GM23338 (cell line): ENCODE results near the gene CSTF3. TPM values are rescaled to one million over a fixed set of nuclear protein-coding genes. Genes with fewer than 3 reads are reported as not detected.

Experiments
- ATAC-seq: fragments of 200-7000 bp; cut with Tn5 transposase; 3 replicates; pipeline ENCODE4 v1.9.1; 2020
- DNase-seq: peaks from one replicate; pipeline ENCODE4 v3.0.0-alpha.2; 2015; ENCODE audit warnings: low spot score
- H2AFZ ChIP-seq: fragments of 200-600 bp; sonication (generic); 2 replicates; pipeline ENCODE4 v1.8.0; 2016; ENCODE audit warnings: antibody characterized with exemption, mild to moderate bottlenecking, moderate library complexity
- H3F3A ChIP-seq: fragments of 200-600 bp; sonication (generic); replicated peaks from 2 replicates; pipeline ENCODE4 v1.8.0; 2017; ENCODE audit warnings: antibody characterized with exemption, mixed run types, low read depth
- H3K27ac ChIP-seq: fragments of 200-600 bp; sonication (generic); 2 replicates; pipeline ENCODE4 v1.6.1; 2016; ENCODE audit warnings: low read depth
- H3K27me3 ChIP-seq: fragments of 200-600 bp; sonication (generic); 2 replicates; pipeline ENCODE4 v1.8.0; 2016; ENCODE audit warnings: mild to moderate bottlenecking, mixed run types, moderate library complexity; ENCODE audit not compliant: insufficient read depth
- H3K36me3 ChIP-seq: fragments of 200-600 bp; sonication (generic); 2 replicates; pipeline ENCODE4 v1.8.0; 2016; ENCODE audit warnings: mild to moderate bottlenecking; ENCODE audit not compliant: insufficient read depth
- H3K4me1 ChIP-seq: fragments of 200-600 bp; sonication (generic); 2 replicates; pipeline ENCODE4 v1.8.0; 2016; ENCODE audit warnings: mild to moderate bottlenecking, moderate library complexity; ENCODE audit not compliant: insufficient read depth
- H3K4me2 ChIP-seq: fragments of 200-600 bp; sonication (generic); 2 replicates; pipeline ENCODE4 v1.7.1; 2017; ENCODE audit warnings: mixed run types
- H3K4me3 ChIP-seq: fragments of 200-600 bp; sonication (generic); 2 replicates; pipeline ENCODE4 v1.6.1; 2016; ENCODE audit warnings: mixed run types
- H3K79me2 ChIP-seq: fragments of 200-600 bp; sonication (generic); replicated peaks from 2 replicates; pipeline ENCODE4 v1.8.0; 2017; ENCODE audit warnings: mild to moderate bottlenecking; ENCODE audit not compliant: insufficient read depth
- H3K9me2 ChIP-seq: fragments of 200-600 bp; sonication (generic); 2 replicates; pipeline ENCODE4 v1.8.0; 2017; ENCODE audit not compliant: insufficient read depth
- H4K20me1 ChIP-seq: fragments of 200-600 bp; sonication (generic); replicated peaks from 2 replicates; pipeline ENCODE4 v1.8.0; 2017; ENCODE audit warnings: mild to moderate bottlenecking; ENCODE audit not compliant: insufficient read depth
- H3K27ac Mint-ChIP-seq: 2 replicates; pipeline ENCODE4 v1.8.0; 2020; ENCODE audit warnings: inconsistent platforms, mild to moderate bottlenecking, moderate library complexity, mixed read lengths
- H3K27me3 Mint-ChIP-seq: 3 replicates; pipeline ENCODE4 v1.8.0; 2022; ENCODE audit warnings: low read depth, mild to moderate bottlenecking, moderate library complexity, mixed read lengths, inconsistent platforms; ENCODE audit not compliant: insufficient read depth, poor library complexity
- H3K36me3 Mint-ChIP-seq: 3 replicates; pipeline ENCODE4 v1.8.0; 2021; ENCODE audit warnings: low read depth, mild to moderate bottlenecking, inconsistent platforms, moderate library complexity, mixed read lengths
- H3K4me1 Mint-ChIP-seq: 3 replicates; pipeline ENCODE4 v1.8.0; 2020; ENCODE audit warnings: mild to moderate bottlenecking, inconsistent platforms, mixed read lengths
- H3K4me3 Mint-ChIP-seq: 3 replicates; pipeline ENCODE4 v1.8.0; 2021; ENCODE audit warnings: moderate library complexity, mild to moderate bottlenecking, inconsistent platforms, mixed read lengths
- H3K9me3 Mint-ChIP-seq: 3 replicates; pipeline ENCODE4 v1.8.0; 2020; ENCODE audit warnings: moderate library complexity, mild to moderate bottlenecking, inconsistent platforms, mixed read lengths
- CREB1 ChIP-seq: fragments of 250-450 bp; sonication (Bioruptor Pico); IDR thresholded peaks from 2 replicates; pipeline ENCODE4 v1.5.0; 2020; ENCODE audit warnings: low read depth, mild to moderate bottlenecking, moderate library complexity
- CTCF ChIP-seq, 2 experiments: fragments of 200-600 bp in 1 of 2; sonication (generic) in 1 of 2; conservative IDR thresholded peaks; 2 replicates each; pipeline versions ENCODE4 v1.5.1 to v1.6.1; 2016 to 2017; ENCODE audit warnings: antibody characterized with exemption in 2 of 2, low read depth in 2 of 2, mild to moderate bottlenecking in 2 of 2, moderate library complexity in 1 of 2
- ETS1 ChIP-seq: IDR thresholded peaks from 2 replicates; pipeline ENCODE4 v1.6.1; 2016; ENCODE audit warnings: antibody characterized with exemption
- EZH2phosphoT487 ChIP-seq: fragments of 200-600 bp; sonication (generic); IDR thresholded peaks from one replicate; pipeline ENCODE4 v1.8.1; 2018; ENCODE audit warnings: antibody characterized with exemption; ENCODE audit not compliant: unreplicated experiment
- NANOG ChIP-seq: IDR thresholded peaks from 2 replicates; pipeline ENCODE4 v1.6.1; 2016; ENCODE audit warnings: antibody characterized with exemption, borderline replicate concordance
- POLR2AphosphoS5 ChIP-seq: IDR thresholded peaks from 2 replicates; pipeline ENCODE4 v1.6.1; 2016; ENCODE audit warnings: antibody characterized with exemption, low read depth
- STAT1 ChIP-seq: IDR thresholded peaks from one replicate; pipeline ENCODE4 v1.6.1; 2016; ENCODE audit warnings: antibody characterized with exemption; ENCODE audit not compliant: unreplicated experiment
- ZNF114 ChIP-seq: fragments of 250-450 bp; sonication (Bioruptor Pico); IDR thresholded peaks from 2 replicates; pipeline ENCODE4 v1.5.0; 2020; ENCODE audit warnings: mild to moderate bottlenecking, moderate library complexity
- ZNF331 ChIP-seq: fragments of 250-450 bp; sonication (Bioruptor Pico); IDR thresholded peaks from 2 replicates; pipeline ENCODE4 v1.5.0; 2020; ENCODE audit warnings: low read depth, mild to moderate bottlenecking, moderate library complexity
- polyA plus RNA-seq: library from polyadenylated mRNA; unstranded; fragments of >200 nt; fragmentation: Nextera tagmentation; extraction: Ambion mirVana; gene quantifications from 2 replicates; pipeline ENCODE4 v1.2.1, GENCODE V29; 2016
- total RNA-seq: library from RNA; depleted of rRNA; stranded (reverse); fragments of >200 nt; shearing (Covaris generic); gene quantifications from 2 replicates; pipeline ENCODE4 v1.2.3, GENCODE V29; 2014
- TF ChIP-seq, protein P1 (sequence below): fragments of 250-450 bp; sonication (Bioruptor Pico); IDR thresholded peaks from 2 replicates; pipeline ENCODE4 v1.5.0; 2020; ENCODE audit warnings: mild to moderate bottlenecking, moderate library complexity
- TF ChIP-seq, protein P2 (sequence below): IDR thresholded peaks from one replicate; pipeline ENCODE4 v1.6.1; 2018; ENCODE audit warnings: antibody characterized with exemption; ENCODE audit not compliant: unreplicated experiment

Gene CSTF3
- total and polyA plus RNA-seq, 2 experiments from 2014 or later, result 83.2 to 158 TPM

DNA sequence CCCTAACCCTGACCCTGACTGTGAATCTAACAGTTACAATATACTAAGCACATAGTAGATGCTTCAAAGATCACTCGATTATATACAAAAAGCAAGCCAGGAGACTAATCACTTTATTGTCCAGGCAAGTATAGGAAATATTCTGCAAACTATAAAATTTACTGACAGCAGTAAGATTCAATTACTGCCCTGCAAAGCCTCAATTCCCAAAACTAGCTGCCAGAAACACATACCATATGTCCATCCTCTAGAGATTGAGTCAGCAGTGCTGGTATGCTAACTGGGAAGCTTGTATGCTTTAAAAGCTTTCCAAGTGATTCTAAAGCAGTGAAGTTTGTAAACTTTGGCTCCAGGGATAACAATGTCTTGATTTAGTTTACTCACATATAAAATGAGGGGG lies 26.1 kb downstream of the CSTF3 start:
- peaks cover 18% of the 10 kb centered on the region for H3K36me3 Mint-ChIP-seq
- Histone ChIP-seq H3K4me2 (0 out of 2 replicates have a peak overlapping the region, but pooled peaks have one; percentile 8), H3K36me3 (no peaks in the 10 kb centered on the region), H3K27ac (peak overlapping the region; percentile 84), H3F3A (no peaks in the 10 kb centered on the region), H3K79me2 (peaks cover 21% of the 10 kb centered on the region; the same call in 1 of the 2 replicates), H3K4me3 (no peak overlapping the region), H3K27me3 (no peaks in the 10 kb centered on the region), H2AFZ (no peak overlapping the region), H3K9me2 (no peaks in the 10 kb centered on the region), H3K4me1 (peaks cover 64% of the 10 kb centered on the region), H4K20me1 (0 out of 2 replicates have a peak, but pooled peaks cover 6% of the 10 kb centered on the region)
- TF ChIP-seq, protein P1, sequence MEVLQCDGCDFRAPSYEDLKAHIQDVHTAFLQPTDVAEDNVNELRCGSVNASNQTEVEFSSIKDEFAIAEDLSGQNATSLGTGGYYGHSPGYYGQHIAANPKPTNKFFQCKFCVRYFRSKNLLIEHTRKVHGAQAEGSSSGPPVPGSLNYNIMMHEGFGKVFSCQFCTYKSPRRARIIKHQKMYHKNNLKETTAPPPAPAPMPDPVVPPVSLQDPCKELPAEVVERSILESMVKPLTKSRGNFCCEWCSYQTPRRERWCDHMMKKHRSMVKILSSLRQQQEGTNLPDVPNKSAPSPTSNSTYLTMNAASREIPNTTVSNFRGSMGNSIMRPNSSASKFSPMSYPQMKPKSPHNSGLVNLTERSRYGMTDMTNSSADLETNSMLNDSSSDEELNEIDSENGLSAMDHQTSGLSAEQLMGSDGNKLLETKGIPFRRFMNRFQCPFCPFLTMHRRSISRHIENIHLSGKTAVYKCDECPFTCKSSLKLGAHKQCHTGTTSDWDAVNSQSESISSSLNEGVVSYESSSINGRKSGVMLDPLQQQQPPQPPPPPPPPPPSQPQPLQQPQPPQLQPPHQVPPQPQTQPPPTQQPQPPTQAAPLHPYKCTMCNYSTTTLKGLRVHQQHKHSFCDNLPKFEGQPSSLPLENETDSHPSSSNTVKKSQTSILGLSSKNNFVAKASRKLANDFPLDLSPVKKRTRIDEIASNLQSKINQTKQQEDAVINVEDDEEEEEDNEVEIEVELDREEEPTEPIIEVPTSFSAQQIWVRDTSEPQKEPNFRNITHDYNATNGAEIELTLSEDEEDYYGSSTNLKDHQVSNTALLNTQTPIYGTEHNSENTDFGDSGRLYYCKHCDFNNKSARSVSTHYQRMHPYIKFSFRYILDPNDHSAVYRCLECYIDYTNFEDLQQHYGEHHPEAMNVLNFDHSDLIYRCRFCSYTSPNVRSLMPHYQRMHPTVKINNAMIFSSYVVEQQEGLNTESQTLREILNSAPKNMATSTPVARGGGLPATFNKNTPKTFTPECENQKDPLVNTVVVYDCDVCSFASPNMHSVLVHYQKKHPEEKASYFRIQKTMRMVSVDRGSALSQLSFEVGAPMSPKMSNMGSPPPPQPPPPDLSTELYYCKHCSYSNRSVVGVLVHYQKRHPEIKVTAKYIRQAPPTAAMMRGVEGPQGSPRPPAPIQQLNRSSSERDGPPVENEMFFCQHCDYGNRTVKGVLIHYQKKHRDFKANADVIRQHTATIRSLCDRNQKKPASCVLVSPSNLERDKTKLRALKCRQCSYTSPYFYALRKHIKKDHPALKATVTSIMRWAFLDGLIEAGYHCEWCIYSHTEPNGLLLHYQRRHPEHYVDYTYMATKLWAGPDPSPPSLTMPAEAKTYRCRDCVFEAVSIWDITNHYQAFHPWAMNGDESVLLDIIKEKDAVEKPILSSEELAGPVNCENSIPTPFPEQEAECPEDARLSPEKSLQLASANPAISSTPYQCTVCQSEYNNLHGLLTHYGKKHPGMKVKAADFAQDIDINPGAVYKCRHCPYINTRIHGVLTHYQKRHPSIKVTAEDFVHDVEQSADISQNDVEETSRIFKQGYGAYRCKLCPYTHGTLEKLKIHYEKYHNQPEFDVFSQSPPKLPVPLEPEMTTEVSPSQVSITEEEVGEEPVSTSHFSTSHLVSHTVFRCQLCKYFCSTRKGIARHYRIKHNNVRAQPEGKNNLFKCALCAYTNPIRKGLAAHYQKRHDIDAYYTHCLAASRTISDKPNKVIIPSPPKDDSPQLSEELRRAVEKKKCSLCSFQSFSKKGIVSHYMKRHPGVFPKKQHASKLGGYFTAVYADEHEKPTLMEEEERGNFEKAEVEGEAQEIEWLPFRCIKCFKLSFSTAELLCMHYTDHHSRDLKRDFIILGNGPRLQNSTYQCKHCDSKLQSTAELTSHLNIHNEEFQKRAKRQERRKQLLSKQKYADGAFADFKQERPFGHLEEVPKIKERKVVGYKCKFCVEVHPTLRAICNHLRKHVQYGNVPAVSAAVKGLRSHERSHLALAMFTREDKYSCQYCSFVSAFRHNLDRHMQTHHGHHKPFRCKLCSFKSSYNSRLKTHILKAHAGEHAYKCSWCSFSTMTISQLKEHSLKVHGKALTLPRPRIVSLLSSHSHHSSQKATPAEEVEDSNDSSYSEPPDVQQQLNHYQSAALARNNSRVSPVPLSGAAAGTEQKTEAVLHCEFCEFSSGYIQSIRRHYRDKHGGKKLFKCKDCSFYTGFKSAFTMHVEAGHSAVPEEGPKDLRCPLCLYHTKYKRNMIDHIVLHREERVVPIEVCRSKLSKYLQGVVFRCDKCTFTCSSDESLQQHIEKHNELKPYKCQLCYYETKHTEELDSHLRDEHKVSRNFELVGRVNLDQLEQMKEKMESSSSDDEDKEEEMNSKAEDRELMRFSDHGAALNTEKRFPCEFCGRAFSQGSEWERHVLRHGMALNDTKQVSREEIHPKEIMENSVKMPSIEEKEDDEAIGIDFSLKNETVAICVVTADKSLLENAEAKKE, result no peak
- TF ChIP-seq ZNF331 (CRISPR knock-in tag) (no peak), CREB1 (CRISPR knock-in tag) (no peak), POLR2AphosphoS5 (no peak), STAT1 (no peak), CTCF (conservative IDR thresholded peaks at IDR 0.05; ENCODE audit: low read depth in 2 of 2) (no peak), EZH2phosphoT487 (no peak), ETS1 (no peak), ZNF114 (CRISPR knock-in tag) (no peak), NANOG (no peak)
- TF ChIP-seq, protein P2, sequence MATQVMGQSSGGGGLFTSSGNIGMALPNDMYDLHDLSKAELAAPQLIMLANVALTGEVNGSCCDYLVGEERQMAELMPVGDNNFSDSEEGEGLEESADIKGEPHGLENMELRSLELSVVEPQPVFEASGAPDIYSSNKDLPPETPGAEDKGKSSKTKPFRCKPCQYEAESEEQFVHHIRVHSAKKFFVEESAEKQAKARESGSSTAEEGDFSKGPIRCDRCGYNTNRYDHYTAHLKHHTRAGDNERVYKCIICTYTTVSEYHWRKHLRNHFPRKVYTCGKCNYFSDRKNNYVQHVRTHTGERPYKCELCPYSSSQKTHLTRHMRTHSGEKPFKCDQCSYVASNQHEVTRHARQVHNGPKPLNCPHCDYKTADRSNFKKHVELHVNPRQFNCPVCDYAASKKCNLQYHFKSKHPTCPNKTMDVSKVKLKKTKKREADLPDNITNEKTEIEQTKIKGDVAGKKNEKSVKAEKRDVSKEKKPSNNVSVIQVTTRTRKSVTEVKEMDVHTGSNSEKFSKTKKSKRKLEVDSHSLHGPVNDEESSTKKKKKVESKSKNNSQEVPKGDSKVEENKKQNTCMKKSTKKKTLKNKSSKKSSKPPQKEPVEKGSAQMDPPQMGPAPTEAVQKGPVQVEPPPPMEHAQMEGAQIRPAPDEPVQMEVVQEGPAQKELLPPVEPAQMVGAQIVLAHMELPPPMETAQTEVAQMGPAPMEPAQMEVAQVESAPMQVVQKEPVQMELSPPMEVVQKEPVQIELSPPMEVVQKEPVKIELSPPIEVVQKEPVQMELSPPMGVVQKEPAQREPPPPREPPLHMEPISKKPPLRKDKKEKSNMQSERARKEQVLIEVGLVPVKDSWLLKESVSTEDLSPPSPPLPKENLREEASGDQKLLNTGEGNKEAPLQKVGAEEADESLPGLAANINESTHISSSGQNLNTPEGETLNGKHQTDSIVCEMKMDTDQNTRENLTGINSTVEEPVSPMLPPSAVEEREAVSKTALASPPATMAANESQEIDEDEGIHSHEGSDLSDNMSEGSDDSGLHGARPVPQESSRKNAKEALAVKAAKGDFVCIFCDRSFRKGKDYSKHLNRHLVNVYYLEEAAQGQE, result no peak
- DNase-seq (no peak), ATAC-seq (peak; percentile 44)
- peaks cover 52% of the 10 kb centered on the region for H3K4me1 Mint-ChIP-seq
- H3K27me3 Mint-ChIP-seq, result peaks cover 3% of the 10 kb centered on the region
- no peaks in the 10 kb centered on the region for H3K9me3 Mint-ChIP-seq
- peak overlapping the region; percentile 90; the same call in 1 of the 2 replicates for H3K27ac Mint-ChIP-seq
- H3K4me3 Mint-ChIP-seq, result no peak overlapping the region
